CD4-positive, alpha-beta T cell (primary cell): Measurements from ENCODE around the gene AAMP. TPM values are rescaled to one million over a fixed set of nuclear protein-coding genes. Genes with fewer than 3 reads are reported as not detected.
A peak's percentile ranks its signal among the peaks of the same experiment; 100 is the strongest.

Experiments used
- ATAC-seq: fragments of 200-7000 bp; cut with Tn5 transposase; one replicate; pipeline ENCODE4 v1.10.0; 2022; ENCODE audit warnings: mild to moderate bottlenecking; ENCODE audit not compliant: poor library complexity
- CTCF ChIA-PET: fragments of 350-600 bp; sonication (Branson Sonifier 250); formaldehyde crosslinking; loops from one replicate; lab custom pipeline; 2021; ENCODE audit warnings: antibody characterized with exemption, inconsistent platforms; lab: Charles Lee
- POLR2A ChIA-PET: fragments of 350-600 bp; sonication (Branson Sonifier 250); formaldehyde crosslinking; loops from one replicate; lab custom pipeline; 2021; ENCODE audit warnings: antibody characterized with exemption, inconsistent platforms; lab: Charles Lee
- DNase-seq, 14 experiments: peaks; one replicate each; pipeline ENCODE4 v3.0.0-alpha.2; 2013 to 2020; ENCODE audit warnings: mixed read lengths in 2 of 14
- H3K27ac ChIP-seq, 2 donors: one replicate each; pipeline versions ENCODE4 v1.5.1 to v1.7.0; 2013; ENCODE audit warnings: low read length in 2 of 2, low read depth in 1 of 2, mild to moderate bottlenecking in 1 of 2
- H3K27me3 ChIP-seq, 2 experiments: 1 replicate in 1 of 2; 2 replicates in 1 of 2; pipeline versions ENCODE4 v1.6.1 to v1.7.0; 2013; ENCODE audit warnings: low read length in 2 of 2, control low read depth in 1 of 2, mild to moderate bottlenecking in 1 of 2, moderate library complexity in 1 of 2; ENCODE audit not compliant: insufficient read depth in 2 of 2, control insufficient read depth in 1 of 2
- H3K36me3 ChIP-seq: one replicate; pipeline ENCODE4 v1.6.1; 2013; ENCODE audit warnings: low read length, control low read depth; ENCODE audit not compliant: insufficient read depth
- H3K4me1 ChIP-seq: one replicate; pipeline ENCODE4 v1.6.1; 2013; ENCODE audit warnings: low read length, control low read depth; ENCODE audit not compliant: insufficient read depth
- H3K4me3 ChIP-seq: one replicate; pipeline ENCODE4 v1.5.1; 2013; ENCODE audit warnings: mild to moderate bottlenecking, low read length, moderate library complexity
- H3K9me3 ChIP-seq, 2 experiments: 1 replicate in 1 of 2; 2 replicates in 1 of 2; pipeline versions ENCODE4 v1.6.1 to v1.7.0; 2013; ENCODE audit warnings: low read length in 2 of 2, mild to moderate bottlenecking in 2 of 2, control low read depth in 1 of 2, moderate library complexity in 1 of 2; ENCODE audit not compliant: control insufficient read depth in 1 of 2, insufficient read depth in 1 of 2
- H3K27ac Mint-ChIP-seq: one replicate; pipeline ENCODE4 v1.8.0; 2020; ENCODE audit warnings: mixed read lengths
- H3K27me3 Mint-ChIP-seq: one replicate; pipeline ENCODE4 v1.8.0; 2021; ENCODE audit warnings: mixed read lengths
- H3K36me3 Mint-ChIP-seq: one replicate; pipeline ENCODE4 v1.8.0; 2021; ENCODE audit warnings: low read depth, mixed read lengths
- H3K4me1 Mint-ChIP-seq: one replicate; pipeline ENCODE4 v1.8.0; 2021; ENCODE audit warnings: low read depth, mixed read lengths
- H3K4me3 Mint-ChIP-seq: one replicate; pipeline ENCODE4 v1.8.0; 2020; ENCODE audit warnings: mild to moderate bottlenecking, mixed read lengths
- H3K9me3 Mint-ChIP-seq: one replicate; pipeline ENCODE4 v1.8.0; 2020; ENCODE audit warnings: mixed read lengths
- intact Hi-C, 2 experiments: fragments of 100-400 bp; cut with DNase I in 1 of 2; cut with micrococcal nuclease in 1 of 2; formaldehyde crosslinking; loops; one replicate each; pipeline versions ENCODE4 v1.15.1 to v1.9.0; 2023 to 2025; cut with DNase I, micrococcal nuclease
- total RNA-seq, 174 experiments: library from RNA in 2 of 174; stranded (reverse) in 2 of 174; gene quantifications; one replicate each; pipeline ENCODE4 v1.2.3 and lab custom pipeline; 2021 to 2026
- TF ChIP-seq, protein P1 (sequence below): fragments of 200-600 bp; IDR thresholded peaks from one replicate; pipeline ENCODE4 v1.8.0; 2022; ENCODE audit warnings: antibody characterized with exemption, mild to moderate bottlenecking

Gene AAMP
- total RNA-seq, 2 experiments from 2014 or later = 40.2 to 42.5 TPM

- DNase-seq (no peak), ATAC-seq (no peak)
- TF ChIP-seq, protein P1, sequence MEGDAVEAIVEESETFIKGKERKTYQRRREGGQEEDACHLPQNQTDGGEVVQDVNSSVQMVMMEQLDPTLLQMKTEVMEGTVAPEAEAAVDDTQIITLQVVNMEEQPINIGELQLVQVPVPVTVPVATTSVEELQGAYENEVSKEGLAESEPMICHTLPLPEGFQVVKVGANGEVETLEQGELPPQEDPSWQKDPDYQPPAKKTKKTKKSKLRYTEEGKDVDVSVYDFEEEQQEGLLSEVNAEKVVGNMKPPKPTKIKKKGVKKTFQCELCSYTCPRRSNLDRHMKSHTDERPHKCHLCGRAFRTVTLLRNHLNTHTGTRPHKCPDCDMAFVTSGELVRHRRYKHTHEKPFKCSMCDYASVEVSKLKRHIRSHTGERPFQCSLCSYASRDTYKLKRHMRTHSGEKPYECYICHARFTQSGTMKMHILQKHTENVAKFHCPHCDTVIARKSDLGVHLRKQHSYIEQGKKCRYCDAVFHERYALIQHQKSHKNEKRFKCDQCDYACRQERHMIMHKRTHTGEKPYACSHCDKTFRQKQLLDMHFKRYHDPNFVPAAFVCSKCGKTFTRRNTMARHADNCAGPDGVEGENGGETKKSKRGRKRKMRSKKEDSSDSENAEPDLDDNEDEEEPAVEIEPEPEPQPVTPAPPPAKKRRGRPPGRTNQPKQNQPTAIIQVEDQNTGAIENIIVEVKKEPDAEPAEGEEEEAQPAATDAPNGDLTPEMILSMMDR = no peak
- Mint-ChIP-seq H3K4me1 (peaks cover 24% of the 10 kb centered on the region), H3K36me3 (peaks cover 98% of the 10 kb centered on the region), H3K27ac (peak overlapping the region; percentile 61), H3K4me3 (no peak overlapping the region), H3K27me3 (no peaks in the 10 kb centered on the region), H3K9me3 (no peaks in the 10 kb centered on the region)
- CTCF ChIA-PET = no interaction called here
- no peaks in the 10 kb centered on the region for H3K27me3 ChIP-seq
- H3K36me3 ChIP-seq = peaks cover 98% of the 10 kb centered on the region
- no peak overlapping the region for H3K4me3 ChIP-seq
- H3K4me1 ChIP-seq = peaks cover 2% of the 10 kb centered on the region
- no peak overlapping the region for H3K27ac ChIP-seq
- intact Hi-C loops = no loop called here
- H3K9me3 ChIP-seq = no peaks in the 10 kb centered on the region
- POLR2A ChIA-PET = interaction anchor here (0.6 to 1.3 kb wide), 3 partner anchors 20 to 44 kb away, joined by 3 read pairs; no protein-coding TSS in a partner anchor
These were observed 24.7 kb downstream of the AAMP start for GRCh38 chr2:218245214-218245613.

GRCh38 chr2:218244665-218245064 is 25.3 kb downstream of the AAMP start:
- peaks cover 98% of the 10 kb centered on the region for H3K36me3 Mint-ChIP-seq
- H3K27ac Mint-ChIP-seq = peak overlapping the region; percentile 61
- DNase-seq (no peak), ATAC-seq (no peak)
- Histone ChIP-seq H3K36me3 (peaks cover 97% of the 10 kb centered on the region), H3K27me3 (no peaks in the 10 kb centered on the region), H3K4me1 (peaks cover 2% of the 10 kb centered on the region), H3K9me3 (no peaks in the 10 kb centered on the region), H3K4me3 (no peak overlapping the region), H3K27ac (peak overlapping the region in 1 of 2 donors; percentile 18)
- peaks cover 24% of the 10 kb centered on the region for H3K4me1 Mint-ChIP-seq
- no peak overlapping the region for H3K4me3 Mint-ChIP-seq
- TF ChIP-seq, protein P1 = no peak
- no peaks in the 10 kb centered on the region for H3K27me3 Mint-ChIP-seq
- POLR2A ChIA-PET = interaction anchor here (0.6 to 1.3 kb wide), 3 partner anchors 19 to 45 kb away, joined by 3 read pairs; no protein-coding TSS in a partner anchor
- intact Hi-C loops = no loop called here
- CTCF ChIA-PET = interaction anchor here (1.1 kb wide), 1 partner anchor 13 kb away, joined by 4 read pairs; no protein-coding TSS in a partner anchor
- no peaks in the 10 kb centered on the region for H3K9me3 Mint-ChIP-seq

- H3K9me3 ChIP-seq = no peaks in the 10 kb centered on the region
- peak overlapping the region in 1 of 2 donors; percentile 18 for H3K27ac ChIP-seq
- H3K4me3 Mint-ChIP-seq = no peak overlapping the region
- no peaks in the 10 kb centered on the region for H3K27me3 ChIP-seq
- no peaks in the 10 kb centered on the region for H3K9me3 Mint-ChIP-seq
- H3K27me3 Mint-ChIP-seq = no peaks in the 10 kb centered on the region
- ATAC-seq = no peak
- POLR2A ChIA-PET = no interaction called here
- H3K4me1 ChIP-seq = peaks cover 2% of the 10 kb centered on the region
- H3K4me3 ChIP-seq = no peak overlapping the region
- peaks cover 24% of the 10 kb centered on the region for H3K4me1 Mint-ChIP-seq
- TF ChIP-seq, protein P1 = no peak
- peak overlapping the region; percentile 61 for H3K27ac Mint-ChIP-seq
- no peak for DNase-seq
- peaks cover 97% of the 10 kb centered on the region for H3K36me3 ChIP-seq
- intact Hi-C loops = no loop called here
- CTCF ChIA-PET = interaction anchor here (1.1 kb wide), 1 partner anchor 13 kb away, joined by 4 read pairs; no protein-coding TSS in a partner anchor
- peaks cover 98% of the 10 kb centered on the region for H3K36me3 Mint-ChIP-seq
These were observed 25.7 kb downstream of the AAMP start for GRCh38 chr2:218244204-218244603.
